ENCODE measurements around the gene SLFN14. TPM values are rescaled to one million over a fixed set of nuclear protein-coding genes. Genes with fewer than 3 reads are reported as not detected.

SLFN14 gene
- polyA plus RNA-seq, 4 donors: 0.07 TPM; not detected in 3

DNA sequence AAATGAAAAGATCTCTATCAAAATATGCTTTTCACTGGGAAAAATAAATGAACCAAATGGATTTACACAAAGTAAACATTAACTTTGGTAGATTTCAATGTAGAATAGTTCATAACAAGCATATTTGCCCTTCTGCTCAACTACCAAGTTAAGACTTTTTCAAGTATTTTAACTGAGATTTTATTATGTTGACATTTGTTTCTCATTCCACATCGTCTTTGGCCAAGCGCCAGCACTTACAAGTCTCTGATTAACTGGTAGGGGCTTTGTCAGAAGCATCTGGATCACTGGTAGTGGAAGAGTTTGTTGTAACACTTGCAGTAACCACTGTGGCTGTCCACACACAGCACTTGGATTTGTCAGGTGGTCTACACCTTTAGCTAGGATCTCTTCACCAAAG lies 46.1 kb downstream of the SLFN14 start:
- no peaks in the 10 kb centered on the region for H3K9me3 ChIP-seq (ENCODE audit: control insufficient read depth in 2 of 2, insufficient read depth in 1 of 2, low read depth in 1 of 2, low read length in 1 of 2)
- no peak overlapping the region for H3K27ac ChIP-seq (ENCODE audit: low read depth in 1 of 3, low read length in 2 of 3)
- peaks cover 0 to 19% (median 0%) of the 10 kb centered on the region in 3 donors for H3K27me3 ChIP-seq (ENCODE audit: control insufficient read depth in 3 of 3, insufficient read depth in 3 of 3, low read length in 3 of 3)
- DNase-seq (no peak), FAIRE-seq (no peak)
- 43 to 59% (median 55%) methylated on average over 2 of the region's 2 CpGs for WGBS, 3 donors
- H3K4me1 ChIP-seq (ENCODE audit: control insufficient read depth in 3 of 3, insufficient read depth in 2 of 3, low read depth in 1 of 3, low read length in 2 of 3): no peaks in the 10 kb centered on the region
- no peak overlapping the region for H3K4me3 ChIP-seq (ENCODE audit: low read depth in 1 of 3, low read length in 3 of 3)
- no peaks in the 10 kb centered on the region for H3K36me3 ChIP-seq (ENCODE audit: control insufficient read depth in 3 of 3, insufficient read depth in 2 of 3, low read depth in 1 of 3, low read length in 3 of 3)

Other genes with a start within 250 kb of the SLFN14 start
- gene SLFN11, start 187.2 kb downstream of the SLFN14 start, polyA plus RNA-seq: 1 to 10 TPM in 3 of 4 donors, under 1 TPM in 1; 0.22 to 3.8 (median 3.1) TPM
- 1 to 10 TPM in 3 of 4 donors, under 1 TPM in 1; 0.76 to 3.8 (median 1.7) TPM for gene SLFN12, start 128.3 kb downstream of the SLFN14 start, polyA plus RNA-seq
- gene SLFN13, start 112.1 kb downstream of the SLFN14 start, polyA plus RNA-seq: 1 to 10 TPM in 2 of 4 donors, under 1 TPM in 2; 0.67 to 2.4 (median 1.1) TPM
- gene SLFN12L, start 23.1 kb downstream of the SLFN14 start, polyA plus RNA-seq: under 1 TPM in 2 of 4 donors, not detected in 2; 0.34 to 0.83 TPM
- gene PEX12, start 17.8 kb upstream of the SLFN14 start, polyA plus RNA-seq: 1 to 10 TPM; 2.9 to 7.4 (median 3.4) TPM
- gene AP2B1, start 26.5 kb upstream of the SLFN14 start, polyA plus RNA-seq: 10 to 100 TPM; 28.9 to 82.2 (median 45.4) TPM
- 1 to 10 TPM in 2 of 4 donors, under 1 TPM in 2; 0.27 to 1.9 (median 1.1) TPM for gene RASL10B, start 170.8 kb upstream of the SLFN14 start, polyA plus RNA-seq
- gene GAS2L2, start 192.4 kb upstream of the SLFN14 start, polyA plus RNA-seq: under 1 TPM in 2 of 4 donors, not detected in 2; 0.03 TPM
- under 1 TPM in 1 of 4 donors, not detected in 3; 0.15 TPM for gene C17orf50, start 200.1 kb upstream of the SLFN14 start, polyA plus RNA-seq
- 10 to 100 TPM in 3 of 4 donors, 1 to 10 TPM in 1; 3.0 to 30.5 (median 24.0) TPM for gene MMP28, start 234.8 kb upstream of the SLFN14 start, polyA plus RNA-seq
- 100 to 1,000 TPM in 3 of 4 donors, 10 to 100 TPM in 1; 70.3 to 166 (median 123) TPM for gene TAF15, start 248.7 kb upstream of the SLFN14 start, polyA plus RNA-seq